IMR-90 (cell line): Measurements from ENCODE around the gene DHX38. TPM values are rescaled to one million over a fixed set of nuclear protein-coding genes. Genes with fewer than 3 reads are reported as not detected.

Experiments used
- ATAC-seq: fragments of 200-7000 bp; cut with Tn5 transposase; 2 replicates; pipeline ENCODE4 v1.9.1; 2020; ENCODE audit warnings: low read depth, mild to moderate bottlenecking, moderate library complexity
- BruUV-seq: library from RNA; stranded (reverse); fragments of 400-500 nt; replicated peaks from 2 replicates; lab custom pipeline; 2021; lab: Mats Ljungman, UMichigan
- CTCF ChIA-PET: fragments of 300-600 bp; formaldehyde crosslinking; extraction: SDS; loops from one replicate; lab custom pipeline; 2021; ENCODE audit warnings: antibody characterized with exemption; lab: Yijun Ruan, JAX
- POLR2A ChIA-PET: fragments of 300-600 bp; sonication (Branson Sonifier 250); formaldehyde crosslinking; loops from one replicate; lab custom pipeline; 2022; ENCODE audit warnings: antibody characterized with exemption; ENCODE audit not compliant: unreplicated experiment; lab: Charles Lee
- DNase-seq: peaks from one replicate; pipeline ENCODE4 v3.0.0; 2013
- H2AFZ ChIP-seq: replicated peaks from 2 replicates; pipeline ENCODE3; 2013; ENCODE audit warnings: low read length, mild to moderate bottlenecking; ENCODE audit not compliant: poor library complexity
- H2AK5ac ChIP-seq: 2 replicates; pipeline ENCODE4 v1.6.1; 2013; ENCODE audit warnings: low read depth, low read length, inconsistent platforms
- H2AK9ac ChIP-seq: replicated peaks from 2 replicates; pipeline ENCODE3; 2013; ENCODE audit warnings: mild to moderate bottlenecking, low read depth, low read length, moderate library complexity; ENCODE audit not compliant: poor library complexity
- H2BK120ac ChIP-seq: 2 replicates; pipeline ENCODE4 v1.6.1; 2013; ENCODE audit warnings: low read depth, low read length, inconsistent platforms
- H2BK15ac ChIP-seq: 3 replicates; pipeline ENCODE4 v1.6.1; 2013; ENCODE audit warnings: low read depth, low read length, inconsistent platforms
- H2BK20ac ChIP-seq: 2 replicates; pipeline ENCODE4 v1.6.1; 2013; ENCODE audit warnings: low read depth, mild to moderate bottlenecking, inconsistent platforms, low read length, moderate library complexity
- H2BK5ac ChIP-seq: 2 replicates; pipeline ENCODE4 v1.6.1; 2013; ENCODE audit warnings: mild to moderate bottlenecking, low read depth, low read length, inconsistent platforms; ENCODE audit not compliant: poor library complexity, severe bottlenecking
- H3K14ac ChIP-seq: replicated peaks from 2 replicates; pipeline ENCODE4 v1.6.1; 2013; ENCODE audit warnings: low read depth, low read length, inconsistent platforms
- H3K18ac ChIP-seq: 2 replicates; pipeline ENCODE4 v1.6.1; 2013; ENCODE audit warnings: low read depth, low read length, control low read depth
- H3K23ac ChIP-seq: 2 replicates; pipeline ENCODE4 v1.6.1; 2013; ENCODE audit warnings: low read depth, low read length, inconsistent platforms
- H3K27ac ChIP-seq: 2 replicates; pipeline ENCODE4 v1.5.1; 2013; ENCODE audit warnings: mild to moderate bottlenecking, control low read depth, low read length; ENCODE audit not compliant: insufficient read depth
- H3K27me3 ChIP-seq: 2 replicates; pipeline ENCODE4 v1.6.1; 2013; ENCODE audit warnings: low read length; ENCODE audit not compliant: control insufficient read depth, insufficient read depth
- H3K36me3 ChIP-seq: 2 replicates; pipeline ENCODE4 v1.6.1; 2013; ENCODE audit warnings: low read length, mixed read lengths; ENCODE audit not compliant: control insufficient read depth, insufficient read depth
- H3K4ac ChIP-seq: 2 replicates; pipeline ENCODE4 v1.6.1; 2013; ENCODE audit warnings: low read depth, low read length, inconsistent platforms
- H3K4me1 ChIP-seq: 2 replicates; pipeline ENCODE4 v1.6.1; 2013; ENCODE audit warnings: low read length, mixed read lengths; ENCODE audit not compliant: control insufficient read depth, insufficient read depth
- H3K4me2 ChIP-seq: 2 replicates; pipeline ENCODE4 v1.6.1; 2013; ENCODE audit warnings: low read depth, mild to moderate bottlenecking, control low read depth, low read length, moderate library complexity
- H3K4me3 ChIP-seq: 2 replicates; pipeline ENCODE4 v1.5.1; 2013; ENCODE audit warnings: low read depth, mild to moderate bottlenecking, control low read depth, low read length, moderate library complexity; ENCODE audit not compliant: insufficient read depth
- H3K56ac ChIP-seq: 2 replicates; pipeline ENCODE4 v1.6.1; 2013; ENCODE audit warnings: low read length, inconsistent platforms; ENCODE audit not compliant: insufficient read depth; ENCODE audit errors: extremely low read depth
- H3K79me1 ChIP-seq, 2 experiments: 2 replicates each; pipeline ENCODE4 v1.6.1; 2013; ENCODE audit warnings: low read length in 2 of 2, inconsistent platforms in 1 of 2, low read depth in 1 of 2
- H3K9ac ChIP-seq: 2 replicates; pipeline ENCODE4 v1.6.1; 2013; ENCODE audit warnings: low read depth, low read length, control low read depth
- H3K9me1 ChIP-seq: 2 replicates; pipeline ENCODE4 v1.6.1; 2013; ENCODE audit warnings: low read length, inconsistent platforms; ENCODE audit not compliant: insufficient read depth
- H3K9me3 ChIP-seq: 2 replicates; pipeline ENCODE4 v1.6.1; 2013; ENCODE audit warnings: low read length; ENCODE audit not compliant: control insufficient read depth, insufficient read depth
- H4K20me1 ChIP-seq: 2 replicates; pipeline ENCODE4 v1.6.1; 2013; ENCODE audit warnings: low read length, inconsistent platforms; ENCODE audit not compliant: insufficient read depth
- H4K5ac ChIP-seq: 2 replicates; pipeline ENCODE4 v1.6.1; 2013; ENCODE audit warnings: mild to moderate bottlenecking, low read depth, low read length, control low read depth
- H4K8ac ChIP-seq, 2 experiments: 2 replicates each; pipeline ENCODE4 v1.6.1; 2013; ENCODE audit warnings: low read depth in 2 of 2, low read length in 2 of 2, control low read depth in 1 of 2, inconsistent platforms in 1 of 2
- H4K91ac ChIP-seq: 2 replicates; pipeline ENCODE4 v1.6.1; 2013; ENCODE audit warnings: low read depth, low read length, inconsistent platforms; ENCODE audit not compliant: insufficient read depth
- BHLHE40 ChIP-seq: fragments of 150-350 bp; IDR thresholded peaks from 2 replicates; pipeline ENCODE4 v1.6.1; 2016; ENCODE audit warnings: mild to moderate bottlenecking, low read depth, low read length
- CEBPB ChIP-seq: IDR thresholded peaks from 2 replicates; pipeline ENCODE4 v1.6.1; 2012; ENCODE audit warnings: low read depth, low read length, improper control_type of control experiment
- CHD1 ChIP-seq: IDR thresholded peaks from 2 replicates; pipeline ENCODE4 v1.6.1; 2012; ENCODE audit warnings: low read depth, low read length, improper control_type of control experiment
- CTCF ChIP-seq: conservative IDR thresholded peaks from 2 replicates; pipeline ENCODE4 v1.5.1; 2012; ENCODE audit warnings: mild to moderate bottlenecking, low read depth, low read length, improper control_type of control experiment
- ELK1 ChIP-seq: fragments of 150-350 bp; IDR thresholded peaks from 2 replicates; pipeline ENCODE4 v1.6.1; 2016; ENCODE audit warnings: low read depth, mild to moderate bottlenecking, low read length, moderate library complexity, borderline replicate concordance
- FOS ChIP-seq: fragments of 150-350 bp; IDR thresholded peaks from 2 replicates; pipeline ENCODE4 v1.6.1; 2016; ENCODE audit warnings: low read depth, low read length
- MAFK ChIP-seq: IDR thresholded peaks from 2 replicates; pipeline ENCODE4 v1.6.1; 2012; ENCODE audit warnings: low read depth, low read length, improper control_type of control experiment
- MAZ ChIP-seq: IDR thresholded peaks from 2 replicates; pipeline ENCODE4 v1.6.1; 2012; ENCODE audit warnings: low read depth, mild to moderate bottlenecking, low read length, improper control_type of control experiment, moderate library complexity, borderline replicate concordance
- MXI1 ChIP-seq: IDR thresholded peaks from 2 replicates; pipeline ENCODE4 v1.6.1; 2012; ENCODE audit warnings: low read depth, mild to moderate bottlenecking, low read length, moderate library complexity, borderline replicate concordance
- NFE2L2 ChIP-seq: fragments of 150-350 bp; IDR thresholded peaks from 2 replicates; pipeline ENCODE4 v1.6.1; 2016; ENCODE audit warnings: low read depth, mild to moderate bottlenecking, low read length
- POLR2A ChIP-seq: IDR thresholded peaks from 2 replicates; pipeline ENCODE4 v1.6.1; 2012; ENCODE audit warnings: mild to moderate bottlenecking, low read depth, low read length
- RAD21 ChIP-seq: IDR thresholded peaks from 2 replicates; pipeline ENCODE4 v1.6.1; 2012; ENCODE audit warnings: low read length, improper control_type of control experiment
- RCOR1 ChIP-seq: IDR thresholded peaks from 2 replicates; pipeline ENCODE4 v1.6.1; 2012; ENCODE audit warnings: mild to moderate bottlenecking, low read length, improper control_type of control experiment; ENCODE audit not compliant: insufficient replicate concordance
- RFX5 ChIP-seq: IDR thresholded peaks from 2 replicates; pipeline ENCODE4 v1.8.0; 2012; ENCODE audit warnings: low read depth, mild to moderate bottlenecking, low read length, moderate library complexity
- SMC3 ChIP-seq: fragments of 150-350 bp; IDR thresholded peaks from 2 replicates; pipeline ENCODE4 v1.6.1; 2016; ENCODE audit warnings: low read depth, mild to moderate bottlenecking, antibody characterized with exemption, low read length, moderate library complexity
- USF2 ChIP-seq: fragments of 150-350 bp; IDR thresholded peaks from 2 replicates; pipeline ENCODE4 v1.6.1; 2017; ENCODE audit warnings: mild to moderate bottlenecking, antibody characterized with exemption, low read length, low read depth
- WGBS, 2 experiments: methylation state at CpG; one replicate each; pipeline versions ENCODE4 v1.1.5 to v1.1.7; 2013; ENCODE audit warnings: missing lambda C conversion rate in 2 of 2; ENCODE audit not compliant: insufficient read length in 1 of 2; ENCODE audit errors: extremely low coverage in 2 of 2; 5-methylcytosine and 5-hydroxymethylcytosine counted together
- dilution Hi-C: fragments of 300-500 bp; cut with HindIII; formaldehyde crosslinking; loops from one replicate; pipeline ENCODE4 v1.14.3; 2018; ENCODE audit warnings: low sequenced_read_pairs; ENCODE audit not compliant: unreplicated experiment
- in situ Hi-C: fragments of 300-500 bp; cut with MboI; formaldehyde crosslinking; loops from 3 replicates; pipeline ENCODE4 v1.14.3; 2019; ENCODE audit warnings: low sequenced_read_pairs, inconsistent platforms, mixed read lengths
- intact Hi-C: fragments of 100-400 bp; cut with micrococcal nuclease; formaldehyde crosslinking; loops from 2 replicates; pipeline ENCODE4 v1.10.0; 2022
- polyA plus RNA-seq, 3 experiments: library from polyadenylated mRNA; depleted of rRNA; stranded (reverse); fragments of >200 nt; gene quantifications; 2 replicates each; pipeline ENCODE4 v1.2.3, GENCODE V29; 2012; ENCODE audit warnings: low replicate concordance in 1 of 3
- total RNA-seq: library from RNA; depleted of rRNA; stranded (reverse); fragments of >200 nt; gene quantifications from 2 replicates; pipeline ENCODE4 v1.2.3, GENCODE V29; 2012

DHX38 gene
- total and polyA plus RNA-seq, 2 of the 4 experiments (the other 2 are of a cell fraction) = 45.4 to 49.6 TPM

- no peak overlapping the region for H2BK120ac ChIP-seq
- TF ChIP-seq MAFK = no peak
- no peak for TF ChIP-seq CEBPB
- no peak for TF ChIP-seq MAZ
- no peak for TF ChIP-seq RCOR1
- TF ChIP-seq CHD1 = no peak
- TF ChIP-seq RFX5 = no peak
- TF ChIP-seq POLR2A = no peak
- TF ChIP-seq NFE2L2 = no peak
- TF ChIP-seq BHLHE40 = no peak
- TF ChIP-seq MXI1 = no peak
- no peak for TF ChIP-seq ELK1
- TF ChIP-seq USF2 = no peak
- no peak for TF ChIP-seq SMC3
- no peak for TF ChIP-seq RAD21
- TF ChIP-seq CTCF = no peak
- no peak for TF ChIP-seq FOS
- H3K9me3 ChIP-seq = no peaks in the 10 kb centered on the region
- H2AK5ac ChIP-seq = no peak overlapping the region
- H4K20me1 ChIP-seq = 0 out of 2 replicates have a peak, but pooled peaks cover 4% of the 10 kb centered on the region
- no peak overlapping the region for H3K27ac ChIP-seq
- H3K23ac ChIP-seq = no peak overlapping the region
- no peak for ATAC-seq
- H3K9ac ChIP-seq = no peak overlapping the region
- no TSS peak for BruUV-seq
- dilution Hi-C loops = no loop called here
- ChIA-PET POLR2A (no interaction called here), CTCF (no interaction called here)
- H3K27me3 ChIP-seq = no peaks in the 10 kb centered on the region
- in situ Hi-C loops = loop anchor here (10.0 kb wide), 1 partner anchor 345 kb away; no protein-coding TSS in a partner anchor
- no peak for DNase-seq
- intact Hi-C loops = loop anchor here (10.0 kb wide), 4 partner anchors 285 to 1915 kb away; no protein-coding TSS in a partner anchor
- no peak overlapping the region for H2BK15ac ChIP-seq
- H3K18ac ChIP-seq = no peak overlapping the region
- H4K5ac ChIP-seq = no peak overlapping the region
- no peak overlapping the region for H3K14ac ChIP-seq
- no peaks in the 10 kb centered on the region for H3K79me1 ChIP-seq
- no peak overlapping the region for H2BK20ac ChIP-seq
- no peak overlapping the region for H2AK9ac ChIP-seq
- no peaks in the 10 kb centered on the region for H3K9me1 ChIP-seq
- WGBS, 2 experiments = 65% methylated on average over 3 of the region's 5 CpGs; no CpG with 5 or more reads in 1 of the 2 experiments
- no peak overlapping the region for H4K8ac ChIP-seq
- H3K4me1 ChIP-seq = no peaks in the 10 kb centered on the region
- no peaks in the 10 kb centered on the region for H3K36me3 ChIP-seq
- H3K4me3 ChIP-seq = no peak overlapping the region
- no peak overlapping the region for H3K56ac ChIP-seq
- H3K4ac ChIP-seq = no peak overlapping the region
- no peak overlapping the region for H2AFZ ChIP-seq
- no peak overlapping the region for H2BK5ac ChIP-seq
- no peak overlapping the region for H4K91ac ChIP-seq
- H3K4me2 ChIP-seq = no peak overlapping the region
Observed at GRCh38 chr16:72120026-72120425, 26.4 kb downstream of the DHX38 start.
